Thyroid gland (tissue), 4 donors: Measurements from ENCODE around the gene ITPR3. TPM values are rescaled to one million over a fixed set of nuclear protein-coding genes. Genes with fewer than 3 reads are reported as not detected.

Experiments used
- DNase-seq, 2 donors: peaks; one replicate each; pipeline ENCODE4 v3.0.0-alpha.2; 2019
- H3K27ac ChIP-seq, 3 donors: fragments of 200-600 bp; sonication (generic); 1 replicate in 2 of 3; 2 replicates in 1 of 3; pipeline ENCODE4 v1.5.1; 2016 to 2019; ENCODE audit warnings: mild to moderate bottlenecking in 1 of 3, moderate library complexity in 1 of 3
- H3K27me3 ChIP-seq: fragments of 200-600 bp; sonication (generic); one replicate; pipeline ENCODE4 v1.5.1; 2019
- H3K36me3 ChIP-seq, 2 donors: fragments of 200-600 bp; sonication (generic); one replicate each; pipeline ENCODE4 v1.5.1; 2016 to 2019
- H3K4me1 ChIP-seq, 2 donors: fragments of 200-600 bp; sonication (generic); one replicate each; pipeline ENCODE4 v1.5.1; 2017 to 2019
- H3K4me3 ChIP-seq, 3 donors: fragments of 200-600 bp; sonication (generic); replicated peaks in 1 of 3; 1 replicate in 2 of 3; 2 replicates in 1 of 3; pipeline ENCODE4 v1.5.1; 2016; ENCODE audit warnings: mild to moderate bottlenecking in 1 of 3
- H3K9me3 ChIP-seq: fragments of 200-600 bp; sonication (generic); one replicate; pipeline ENCODE4 v1.5.1; 2017
- POLR2A ChIP-seq, 2 donors: fragments of 450-650 bp; IDR thresholded peaks; one replicate each; pipeline ENCODE4 v1.6.1; 2017; ENCODE audit warnings: antibody characterized with exemption in 2 of 2, mild to moderate bottlenecking in 2 of 2, moderate library complexity in 1 of 2
- WGBS, 2 donors: methylation state at CpG; one replicate each; pipeline ENCODE4 v1.1.5; 2017; 5-methylcytosine and 5-hydroxymethylcytosine counted together
- intact Hi-C: fragments of 100-400 bp; cut with DNase I; formaldehyde crosslinking; loops from one replicate; pipeline ENCODE4 v1.15.1; 2023
- total RNA-seq, 4 donors: library from RNA; depleted of rRNA; stranded (reverse); fragments of >200 nt; gene quantifications; one replicate each; pipeline ENCODE4 v1.2.3, GENCODE V29; 2016
- TF ChIP-seq, protein P1 (sequence below), 6 experiments: fragments of 200-600 bp in 3 of 6; fragments of 450-650 bp in 3 of 6; sonication (generic) in 3 of 6; IDR thresholded peaks; one replicate each; pipeline ENCODE4 v1.5.1; 2016 to 2019; ENCODE audit warnings: antibody characterized with exemption in 6 of 6, mild to moderate bottlenecking in 2 of 6, inconsistent platforms in 1 of 6, moderate library complexity in 1 of 6

The ITPR3 gene
- total RNA-seq, 4 donors from 2014 or later, result 77.8 to 145 (median 105) TPM

DNA sequence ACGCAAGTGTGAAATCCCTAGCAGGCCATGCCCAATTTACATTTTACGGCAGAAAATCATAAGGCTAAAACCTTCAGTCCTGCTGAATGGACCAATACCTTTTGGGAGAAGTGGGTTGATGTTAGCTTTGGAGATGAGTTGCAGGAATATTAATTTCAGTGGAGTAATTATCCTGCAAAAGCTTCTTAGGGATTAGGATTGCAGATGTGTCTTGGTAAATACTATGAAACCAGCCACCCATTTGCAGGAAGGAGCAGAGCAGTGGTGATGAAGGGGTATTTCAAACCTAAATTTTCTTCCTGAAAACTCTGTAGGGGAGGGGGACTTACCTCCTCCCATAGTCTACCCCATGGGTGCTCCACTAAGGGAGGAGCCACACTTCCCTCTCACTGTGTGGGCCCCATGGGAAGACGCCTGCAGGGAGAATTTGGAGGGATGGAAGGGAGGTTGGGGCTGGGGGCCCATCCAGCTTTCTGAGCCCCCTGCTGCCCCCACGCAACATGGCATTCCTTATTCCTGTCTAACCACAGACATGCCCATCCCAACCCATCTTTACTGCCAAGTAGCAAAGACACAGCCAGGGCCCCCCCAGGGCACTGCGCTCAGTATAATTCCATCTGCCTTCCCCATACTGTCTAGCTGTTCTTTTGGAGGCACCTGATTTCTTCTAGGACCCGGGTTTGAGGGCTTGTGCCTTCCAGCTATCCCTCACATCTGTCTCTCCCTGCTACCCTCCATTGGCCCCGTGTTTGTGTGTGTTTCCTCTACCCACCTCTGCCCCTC is 105.0 kb downstream of the ITPR3 start:
- TF ChIP-seq, protein P1, sequence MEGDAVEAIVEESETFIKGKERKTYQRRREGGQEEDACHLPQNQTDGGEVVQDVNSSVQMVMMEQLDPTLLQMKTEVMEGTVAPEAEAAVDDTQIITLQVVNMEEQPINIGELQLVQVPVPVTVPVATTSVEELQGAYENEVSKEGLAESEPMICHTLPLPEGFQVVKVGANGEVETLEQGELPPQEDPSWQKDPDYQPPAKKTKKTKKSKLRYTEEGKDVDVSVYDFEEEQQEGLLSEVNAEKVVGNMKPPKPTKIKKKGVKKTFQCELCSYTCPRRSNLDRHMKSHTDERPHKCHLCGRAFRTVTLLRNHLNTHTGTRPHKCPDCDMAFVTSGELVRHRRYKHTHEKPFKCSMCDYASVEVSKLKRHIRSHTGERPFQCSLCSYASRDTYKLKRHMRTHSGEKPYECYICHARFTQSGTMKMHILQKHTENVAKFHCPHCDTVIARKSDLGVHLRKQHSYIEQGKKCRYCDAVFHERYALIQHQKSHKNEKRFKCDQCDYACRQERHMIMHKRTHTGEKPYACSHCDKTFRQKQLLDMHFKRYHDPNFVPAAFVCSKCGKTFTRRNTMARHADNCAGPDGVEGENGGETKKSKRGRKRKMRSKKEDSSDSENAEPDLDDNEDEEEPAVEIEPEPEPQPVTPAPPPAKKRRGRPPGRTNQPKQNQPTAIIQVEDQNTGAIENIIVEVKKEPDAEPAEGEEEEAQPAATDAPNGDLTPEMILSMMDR (IDR thresholded peaks at IDR 0.05), result no peak
- no peak for TF ChIP-seq POLR2A (IDR thresholded peaks at IDR 0.05)
- Histone ChIP-seq H3K4me3 (no peak overlapping the region), H3K4me1 (peaks cover 50 to 60% of the 10 kb centered on the region in 2 donors), H3K27ac (peak overlapping the region in 1 of 3 donors; percentile 90), H3K36me3 (no peaks in the 10 kb centered on the region), H3K27me3 (no peaks in the 10 kb centered on the region), H3K9me3 (no peaks in the 10 kb centered on the region)
- intact Hi-C loops, result no loop called here
- DNase-seq, result no peak
- 87 to 94% methylated on average over 5 to 7 of the region's 7 CpGs for WGBS, 2 donors

DNA sequence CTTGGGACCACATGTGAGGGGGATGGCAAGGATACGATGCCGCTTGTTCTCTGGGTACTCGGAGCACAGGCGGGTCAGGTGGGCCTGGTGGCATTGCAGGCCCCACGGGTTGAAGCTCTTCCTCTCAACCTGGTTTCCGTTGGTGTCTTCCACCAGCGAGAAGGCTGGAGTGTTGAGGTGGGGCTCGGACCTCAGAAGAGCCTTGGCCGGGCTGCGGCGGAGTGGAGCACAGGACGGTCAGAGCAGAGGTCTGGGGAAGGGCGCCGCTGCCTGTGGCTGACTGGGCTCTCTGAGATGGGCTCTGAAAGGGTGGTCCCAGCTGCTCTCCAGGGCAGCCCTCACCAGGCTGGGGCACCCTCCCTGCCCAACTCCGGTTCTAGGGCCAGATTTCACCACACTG is 105.6 kb downstream of the ITPR3 start:
- H3K4me3 ChIP-seq, result no peak overlapping the region
- no peaks in the 10 kb centered on the region for H3K27me3 ChIP-seq
- DNase-seq, result no peak
- peak overlapping the region in 1 of 3 donors; percentile 90 for H3K27ac ChIP-seq
- H3K36me3 ChIP-seq, result no peaks in the 10 kb centered on the region
- TF ChIP-seq, protein P1 (IDR thresholded peaks at IDR 0.05), result no peak
- TF ChIP-seq POLR2A (IDR thresholded peaks at IDR 0.05), result no peak
- 93 to 96% methylated on average over 15 of the region's 15 CpGs for WGBS, 2 donors
- peaks cover 54 to 62% of the 10 kb centered on the region in 2 donors for H3K4me1 ChIP-seq
- H3K9me3 ChIP-seq, result no peaks in the 10 kb centered on the region
- intact Hi-C loops, result no loop called here

DNA sequence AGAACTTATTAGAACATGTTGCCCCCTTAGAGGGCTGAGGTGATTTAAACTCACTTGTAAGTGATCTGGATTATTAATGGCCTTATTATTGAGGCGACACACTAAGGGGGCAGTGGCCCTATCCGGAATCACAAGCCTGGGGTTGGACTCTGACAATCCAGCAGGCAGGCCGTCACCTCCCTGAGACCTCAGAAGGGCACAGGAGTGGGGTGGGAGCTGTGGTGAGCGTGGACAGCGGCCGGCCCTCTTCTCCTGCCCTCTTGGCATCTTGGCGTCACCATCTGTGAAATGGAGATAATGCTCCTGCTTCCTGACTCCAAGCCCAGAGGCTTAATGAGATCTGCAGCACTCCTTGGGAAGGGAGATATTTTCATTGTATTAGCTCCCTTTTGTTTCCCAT is 106.0 kb downstream of the ITPR3 start:
- H3K27ac ChIP-seq, result peak overlapping the region in 1 of 3 donors; percentile 90
- H3K9me3 ChIP-seq, result no peaks in the 10 kb centered on the region
- no peaks in the 10 kb centered on the region for H3K36me3 ChIP-seq
- TF ChIP-seq, protein P1 (IDR thresholded peaks at IDR 0.05), result no peak
- intact Hi-C loops, result no loop called here
- 82 to 95% methylated on average over 7 of the region's 7 CpGs for WGBS, 2 donors
- DNase-seq, result no peak
- H3K4me1 ChIP-seq, result peaks cover 54 to 62% of the 10 kb centered on the region in 2 donors
- no peaks in the 10 kb centered on the region for H3K27me3 ChIP-seq
- no peak overlapping the region for H3K4me3 ChIP-seq

DNA sequence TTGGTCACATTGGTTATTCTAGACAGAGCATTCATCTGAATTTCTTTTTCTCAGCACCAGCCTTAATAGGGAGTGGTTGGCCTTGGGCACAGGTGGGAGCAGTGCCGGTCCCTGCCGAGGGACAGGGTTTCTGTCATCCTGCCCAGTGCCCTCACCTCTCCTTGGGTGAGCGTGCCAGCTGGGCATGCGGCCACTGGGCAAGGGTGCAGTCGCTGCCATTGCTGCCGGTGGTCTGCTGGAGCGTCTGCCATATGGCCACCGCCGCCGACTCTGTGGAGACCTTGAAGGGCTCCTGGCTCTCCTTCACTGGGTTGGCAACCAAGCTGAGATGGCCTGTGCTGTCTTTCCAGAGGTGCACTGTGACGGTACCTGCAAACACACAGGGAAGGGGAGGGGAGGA is 106.8 kb downstream of the ITPR3 start:
- no peaks in the 10 kb centered on the region for H3K27me3 ChIP-seq

DNA sequence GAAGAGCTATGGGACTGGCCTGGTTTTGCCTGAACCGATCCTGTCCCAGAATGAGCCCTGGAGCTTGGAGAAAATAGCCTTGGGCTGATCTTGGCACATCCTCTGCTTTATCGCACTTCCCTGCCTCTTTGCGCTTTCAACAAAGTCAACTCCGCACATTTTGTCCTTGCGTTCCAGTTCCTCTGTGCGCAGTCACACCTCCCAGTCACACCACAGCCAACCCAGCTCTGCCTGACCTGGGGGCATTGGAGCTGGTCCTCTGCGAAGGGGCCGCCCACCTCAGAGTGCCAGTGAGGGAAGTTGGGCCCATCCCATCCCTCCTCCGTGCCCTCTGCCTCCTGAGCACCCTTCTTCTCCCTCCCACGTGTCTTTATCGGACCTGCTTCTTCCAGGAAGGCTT is 107.3 kb downstream of the ITPR3 start:
- H3K27ac ChIP-seq, result peak overlapping the region; percentile 66 to 90 (median 70)
- no peak overlapping the region for H3K4me3 ChIP-seq
- no peaks in the 10 kb centered on the region for H3K9me3 ChIP-seq
- H3K4me1 ChIP-seq, result peaks cover 53 to 58% of the 10 kb centered on the region in 2 donors
- WGBS, 2 donors, result 92% methylated on average over 11 of the region's 11 CpGs
- H3K27me3 ChIP-seq, result no peaks in the 10 kb centered on the region
- intact Hi-C loops, result no loop called here
- TF ChIP-seq, protein P1 (IDR thresholded peaks at IDR 0.05), result no peak
- TF ChIP-seq POLR2A (IDR thresholded peaks at IDR 0.05), result no peak
- peaks cover 0 to 2% of the 10 kb centered on the region in 2 donors for H3K36me3 ChIP-seq
- peak in 1 of 2 donors; percentile 34 for DNase-seq

More for the DNA sequence above, 106.8 kb downstream of the ITPR3 start:
- H3K4me1 ChIP-seq, result peaks cover 53 to 63% of the 10 kb centered on the region in 2 donors
- no peaks in the 10 kb centered on the region for H3K9me3 ChIP-seq
- WGBS, 2 donors, result 63 to 83% methylated on average over 3 to 10 of the region's 11 CpGs
- no peak overlapping the region for H3K4me3 ChIP-seq
- peak in 1 of 2 donors; percentile 43 for DNase-seq
- H3K36me3 ChIP-seq, result no peaks in the 10 kb centered on the region
- peak overlapping the region in 2 of 3 donors; percentile 39 to 90 for H3K27ac ChIP-seq
- no peak for TF ChIP-seq POLR2A (IDR thresholded peaks at IDR 0.05)
- TF ChIP-seq, protein P1 (IDR thresholded peaks at IDR 0.05), result no peak
- intact Hi-C loops, result no loop called here
